ENCODE data around the gene RPP40. TPM values are rescaled to one million over a fixed set of nuclear protein-coding genes. Genes with fewer than 3 reads are reported as not detected.
A peak's percentile ranks its signal among the peaks of the same experiment; 100 is the strongest.

Gene RPP40
- total and polyA plus RNA-seq, 5 experiments from 2014 or later: 7.9 to 22.5 (median 9.5) TPM

GRCh38 chr6:4964675-4965561 is 38.9 kb downstream of the RPP40 start:
- peaks cover 0 to 3% (median 0%) of the 10 kb centered on the region in 4 donors for H3K4me1 Mint-ChIP-seq
- H3K27ac Mint-ChIP-seq: no peak overlapping the region
- H3K9me3 Mint-ChIP-seq: peaks cover 0 to 8% (median 0%) of the 10 kb centered on the region in 9 donors
- no peak overlapping the region for H3K4me3 Mint-ChIP-seq
- ATAC-seq (no peak), DNase-seq (no peak)
- peaks cover 2 to 13% (median 4%) of the 10 kb centered on the region in 5 donors for H3K27me3 Mint-ChIP-seq
- peaks cover 0 to 4% (median 0%) of the 10 kb centered on the region in 3 donors for H3K36me3 Mint-ChIP-seq
- POLR2A ChIA-PET: no interaction called here

DNA sequence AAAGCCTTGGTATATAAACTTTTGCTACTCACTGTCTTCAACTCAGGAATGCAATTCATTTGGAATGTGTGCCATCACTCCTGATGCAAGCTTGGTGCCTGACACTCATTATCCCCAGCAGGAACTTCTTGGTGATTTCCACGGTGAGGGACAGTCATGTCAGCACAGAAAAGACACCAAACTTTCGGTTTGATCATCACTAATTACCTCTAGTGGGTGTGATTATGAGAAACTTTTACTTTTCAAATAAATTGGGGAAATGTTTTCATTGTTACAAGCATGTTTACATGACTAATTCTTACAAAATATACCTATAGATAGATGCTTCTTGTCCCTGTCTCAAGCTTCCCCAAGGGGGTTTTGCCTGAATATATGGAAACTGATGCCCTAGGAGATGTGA is 40.9 kb downstream of the RPP40 start:
- Mint-ChIP-seq H3K36me3 (peaks cover 0 to 4% (median 0%) of the 10 kb centered on the region in 3 donors), H3K27me3 (peaks cover 0 to 11% (median 4%) of the 10 kb centered on the region in 5 donors), H3K9me3 (peaks cover 0 to 15% (median 0%) of the 10 kb centered on the region in 9 donors), H3K4me3 (no peak overlapping the region), H3K4me1 (peaks cover 0 to 3% (median 0%) of the 10 kb centered on the region in 4 donors), H3K27ac (no peak overlapping the region)
- DNase-seq: no peak
- POLR2A ChIA-PET: no interaction called here
- no peak for ATAC-seq

- H3K27ac Mint-ChIP-seq: no peak overlapping the region
- peaks cover 0 to 11% (median 4%) of the 10 kb centered on the region in 5 donors for H3K27me3 Mint-ChIP-seq
- no peak for ATAC-seq
- DNase-seq: no peak
- no peak overlapping the region for H3K4me3 Mint-ChIP-seq
- POLR2A ChIA-PET: no interaction called here
- H3K36me3 Mint-ChIP-seq: peaks cover 0 to 4% (median 4%) of the 10 kb centered on the region in 3 donors
- H3K4me1 Mint-ChIP-seq: peaks cover 0 to 3% (median 0%) of the 10 kb centered on the region in 4 donors
- H3K9me3 Mint-ChIP-seq: peaks cover 0 to 15% (median 0%) of the 10 kb centered on the region in 9 donors
Measured at GRCh38 chr6:4961322-4962168, 42.3 kb downstream of the RPP40 start.

GRCh38 chr6:4958624-4959023 is 45.2 kb downstream of the RPP40 start:
- ATAC-seq (no peak), DNase-seq (no peak)
- Mint-ChIP-seq H3K4me1 (no peaks in the 10 kb centered on the region), H3K4me3 (no peak overlapping the region), H3K36me3 (peaks cover 7 to 19% (median 13%) of the 10 kb centered on the region in 3 donors), H3K27me3 (peaks cover 0 to 4% (median 0%) of the 10 kb centered on the region in 5 donors), H3K27ac (no peak overlapping the region), H3K9me3 (peaks cover 0 to 15% (median 0%) of the 10 kb centered on the region in 9 donors)
- POLR2A ChIA-PET: no interaction called here

GRCh38 chr6:4957521-4958231 is 46.2 kb downstream of the RPP40 start:
- Mint-ChIP-seq H3K9me3 (peaks cover 0 to 15% (median 0%) of the 10 kb centered on the region in 9 donors), H3K36me3 (peaks cover 8 to 27% (median 17%) of the 10 kb centered on the region in 3 donors), H3K4me3 (no peak overlapping the region), H3K4me1 (no peaks in the 10 kb centered on the region), H3K27me3 (peaks cover 0 to 4% (median 0%) of the 10 kb centered on the region in 5 donors), H3K27ac (no peak overlapping the region)
- no peak for DNase-seq
- POLR2A ChIA-PET: no interaction called here
- ATAC-seq: no peak

DNA sequence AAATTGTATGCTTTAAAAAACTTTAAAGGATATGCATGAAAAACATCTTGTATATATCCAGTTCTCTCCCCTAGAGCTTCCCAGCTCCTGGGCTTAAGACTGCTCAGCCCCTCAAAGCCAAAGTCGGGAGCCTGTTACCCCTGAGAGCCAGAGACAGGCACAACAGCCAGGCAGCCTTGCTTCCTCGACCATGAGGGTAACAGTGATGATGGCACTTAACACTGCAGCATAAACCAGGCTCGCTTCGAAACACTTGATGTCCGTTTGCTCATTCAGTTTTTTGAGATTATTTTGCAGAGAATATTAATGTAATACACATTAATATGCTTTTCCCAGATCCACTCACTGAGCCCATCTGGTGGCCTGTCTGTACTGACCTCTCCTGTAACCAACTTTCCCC is 47.2 kb downstream of the RPP40 start:
- no peaks in the 10 kb centered on the region for H3K4me1 Mint-ChIP-seq
- POLR2A ChIA-PET: interaction anchor here (0.6 kb wide), 1 partner anchor 785 kb away, joined by 7 read pairs; no protein-coding TSS in a partner anchor
- ATAC-seq (no peak), DNase-seq (no peak)
- peaks cover 0 to 15% (median 0%) of the 10 kb centered on the region in 9 donors for H3K9me3 Mint-ChIP-seq
- H3K27ac Mint-ChIP-seq: peak overlapping the region in 1 of 10 donors; percentile 58
- H3K36me3 Mint-ChIP-seq: peaks cover 8 to 38% (median 23%) of the 10 kb centered on the region in 3 donors
- peaks cover 0 to 4% (median 0%) of the 10 kb centered on the region in 5 donors for H3K27me3 Mint-ChIP-seq
- H3K4me3 Mint-ChIP-seq: no peak overlapping the region

DNA sequence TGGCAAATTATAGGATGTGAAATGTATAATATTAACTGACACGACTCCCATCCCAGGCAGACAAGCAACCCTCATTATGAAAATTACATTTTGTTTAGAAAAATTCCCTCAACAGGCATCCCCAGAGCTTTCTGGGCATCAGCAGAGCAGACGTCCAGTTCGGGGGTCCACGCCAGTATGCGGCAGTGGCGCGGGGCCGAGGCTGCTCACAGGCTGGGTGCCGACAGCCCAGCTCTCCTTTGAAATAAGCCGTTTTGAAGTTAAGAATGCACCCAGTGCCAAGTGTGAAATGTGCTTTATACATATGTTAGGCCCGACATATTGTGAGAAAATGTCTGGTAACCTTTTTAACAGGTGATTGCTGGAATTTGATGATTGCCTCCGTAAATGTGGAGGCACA is 50.4 kb downstream of the RPP40 start:
- Mint-ChIP-seq H3K36me3 (peaks cover 4 to 61% (median 28%) of the 10 kb centered on the region in 3 donors), H3K27me3 (no peaks in the 10 kb centered on the region), H3K27ac (no peak overlapping the region), H3K4me1 (peaks cover 0 to 3% (median 0%) of the 10 kb centered on the region in 4 donors), H3K4me3 (no peak overlapping the region), H3K9me3 (no peaks in the 10 kb centered on the region)
- POLR2A ChIA-PET: no interaction called here
- DNase-seq (no peak), ATAC-seq (no peak)

DNA sequence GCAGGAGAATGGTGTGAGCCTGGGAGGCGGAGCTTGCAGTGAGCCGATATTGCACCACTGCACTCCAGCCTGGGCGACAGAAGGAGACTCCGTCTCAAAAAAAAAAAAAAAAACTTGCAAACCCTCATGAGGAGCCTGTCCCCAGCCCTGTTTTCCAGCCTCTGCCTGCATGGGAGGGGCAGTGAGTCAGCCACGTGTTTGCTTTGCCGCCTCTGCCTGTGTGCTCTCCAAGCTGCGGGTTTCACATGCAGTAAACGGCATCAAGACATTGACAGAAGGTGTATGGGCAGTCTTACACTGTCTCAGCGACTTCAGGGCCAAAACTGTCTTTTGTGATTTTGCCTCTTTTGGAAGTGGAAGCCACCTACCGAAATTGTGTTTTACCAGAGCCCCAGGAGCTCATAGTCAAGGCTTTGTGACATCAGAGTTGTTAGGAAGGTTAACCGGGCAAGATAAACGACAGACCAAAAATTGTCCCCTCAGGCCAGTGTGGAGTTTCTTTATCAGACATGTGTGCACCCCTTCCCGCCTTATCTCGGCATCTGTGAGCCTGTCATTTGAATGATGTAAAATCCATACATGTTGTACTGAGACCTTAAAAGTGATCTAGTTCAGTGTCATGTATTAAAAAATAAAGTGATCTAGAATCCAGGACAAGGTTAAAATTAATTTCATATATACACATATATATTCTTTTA is 52.9 kb downstream of the RPP40 start:
- H3K27ac Mint-ChIP-seq: peak overlapping the region in 1 of 10 donors; percentile 9
- ATAC-seq (no peak), DNase-seq (no peak)
- H3K27me3 Mint-ChIP-seq: no peaks in the 10 kb centered on the region
- H3K4me1 Mint-ChIP-seq: peaks cover 0 to 3% (median 0%) of the 10 kb centered on the region in 4 donors
- POLR2A ChIA-PET: no interaction called here
- peaks cover 4 to 69% (median 23%) of the 10 kb centered on the region in 3 donors for H3K36me3 Mint-ChIP-seq
- no peak overlapping the region for H3K4me3 Mint-ChIP-seq
- H3K9me3 Mint-ChIP-seq: no peaks in the 10 kb centered on the region

DNA sequence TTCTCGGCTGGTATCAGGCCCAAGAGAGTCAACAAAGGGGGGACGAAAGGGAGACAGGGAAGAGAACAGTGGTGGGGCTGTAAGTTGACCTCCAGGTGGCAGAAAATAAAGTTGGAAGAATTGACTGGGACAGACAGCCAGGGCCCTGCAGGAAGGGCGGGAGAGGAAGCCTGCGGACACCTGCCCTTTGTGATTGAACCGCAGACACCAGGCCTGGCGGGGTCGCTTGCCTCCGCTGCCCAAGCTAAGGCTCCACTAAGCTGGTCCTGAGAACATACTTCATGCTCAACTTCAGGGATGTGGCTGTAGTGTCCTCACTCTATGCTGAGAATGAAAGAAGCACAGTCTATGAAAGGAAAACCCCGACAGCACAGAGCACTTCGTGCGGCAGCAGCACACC is 53.8 kb downstream of the RPP40 start:
- Mint-ChIP-seq H3K9me3 (no peaks in the 10 kb centered on the region), H3K36me3 (peaks cover 4 to 74% (median 23%) of the 10 kb centered on the region in 3 donors), H3K4me3 (no peak overlapping the region), H3K27me3 (no peaks in the 10 kb centered on the region), H3K4me1 (peaks cover 0 to 3% (median 0%) of the 10 kb centered on the region in 4 donors), H3K27ac (peak overlapping the region in 1 of 10 donors; percentile 43)
- POLR2A ChIA-PET: no interaction called here
- no peak for DNase-seq
- no peak for ATAC-seq

DNA sequence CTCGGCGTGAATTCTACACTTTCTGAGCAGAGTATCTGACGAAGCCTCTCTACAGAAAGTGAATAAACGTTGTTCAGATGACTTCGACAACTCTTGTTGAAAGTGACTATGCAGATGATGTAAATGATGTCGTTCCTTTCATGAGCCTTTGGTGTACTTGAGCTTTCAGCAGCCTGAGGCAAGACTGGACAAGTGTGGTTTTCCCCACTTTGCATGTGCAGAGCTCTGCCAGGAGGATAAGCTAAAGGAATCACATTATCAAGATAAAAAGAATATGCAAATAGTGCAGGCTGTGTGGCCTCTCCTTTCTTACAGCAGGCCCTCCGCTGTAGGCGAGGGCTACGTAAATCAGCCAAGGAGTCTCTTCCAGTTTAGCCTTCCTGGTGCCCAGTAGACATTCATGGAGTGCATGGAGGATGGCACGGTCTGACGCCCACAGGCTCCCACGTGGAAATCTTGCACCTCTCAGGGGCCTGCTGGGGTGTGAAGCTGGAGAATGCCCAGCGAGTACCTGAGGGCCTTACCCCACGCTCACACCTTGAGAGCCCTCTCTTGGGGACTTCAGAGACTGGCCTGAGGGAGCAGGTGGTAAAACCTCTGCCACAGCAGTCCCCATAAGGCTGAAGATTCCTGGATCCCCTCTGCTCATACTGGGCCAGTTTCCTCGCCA is 54.9 kb downstream of the RPP40 start:
- Mint-ChIP-seq H3K27ac (peak overlapping the region in 1 of 10 donors; percentile 51), H3K36me3 (peaks cover 4 to 76% (median 24%) of the 10 kb centered on the region in 3 donors), H3K4me3 (no peak overlapping the region), H3K4me1 (peaks cover 0 to 5% (median 0%) of the 10 kb centered on the region in 4 donors), H3K9me3 (no peaks in the 10 kb centered on the region), H3K27me3 (no peaks in the 10 kb centered on the region)
- ATAC-seq (no peak), DNase-seq (no peak)
- POLR2A ChIA-PET: no interaction called here

- Mint-ChIP-seq H3K4me3 (no peak overlapping the region), H3K36me3 (peaks cover 0 to 76% (median 20%) of the 10 kb centered on the region in 3 donors)
Measured at GRCh38 chr6:4947716-4948115, 56.1 kb downstream of the RPP40 start.

More at GRCh38 chr6:4947716-4948115, 56.1 kb downstream of the RPP40 start:
- ATAC-seq (no peak), DNase-seq (no peak)
- Mint-ChIP-seq H3K4me1 (peaks cover 4 to 9% (median 5%) of the 10 kb centered on the region in 4 donors), H3K27ac (peak overlapping the region in 2 of 10 donors; percentile 50 to 51), H3K9me3 (no peaks in the 10 kb centered on the region), H3K27me3 (no peaks in the 10 kb centered on the region)
- POLR2A ChIA-PET: no interaction called here

Measured in naive thymus-derived CD8-positive, alpha-beta T cell (primary cell).